Lower leg skin (tissue), 3 donors: ENCODE results near the gene EIF2S1.

Experiments
- POLR2A ChIP-seq, 2 donors: fragments of 450-650 bp; IDR thresholded peaks; one replicate each; pipeline ENCODE4 v1.6.1; 2016 to 2017; ENCODE audit warnings: antibody characterized with exemption in 2 of 2, mild to moderate bottlenecking in 1 of 2, moderate library complexity in 1 of 2
- TF ChIP-seq, protein P1 (sequence below), 3 donors: fragments of 450-650 bp; IDR thresholded peaks; one replicate each; pipeline ENCODE4 v1.5.1; 2016; ENCODE audit warnings: antibody characterized with exemption in 3 of 3, mild to moderate bottlenecking in 3 of 3, moderate library complexity in 2 of 3

DNA sequence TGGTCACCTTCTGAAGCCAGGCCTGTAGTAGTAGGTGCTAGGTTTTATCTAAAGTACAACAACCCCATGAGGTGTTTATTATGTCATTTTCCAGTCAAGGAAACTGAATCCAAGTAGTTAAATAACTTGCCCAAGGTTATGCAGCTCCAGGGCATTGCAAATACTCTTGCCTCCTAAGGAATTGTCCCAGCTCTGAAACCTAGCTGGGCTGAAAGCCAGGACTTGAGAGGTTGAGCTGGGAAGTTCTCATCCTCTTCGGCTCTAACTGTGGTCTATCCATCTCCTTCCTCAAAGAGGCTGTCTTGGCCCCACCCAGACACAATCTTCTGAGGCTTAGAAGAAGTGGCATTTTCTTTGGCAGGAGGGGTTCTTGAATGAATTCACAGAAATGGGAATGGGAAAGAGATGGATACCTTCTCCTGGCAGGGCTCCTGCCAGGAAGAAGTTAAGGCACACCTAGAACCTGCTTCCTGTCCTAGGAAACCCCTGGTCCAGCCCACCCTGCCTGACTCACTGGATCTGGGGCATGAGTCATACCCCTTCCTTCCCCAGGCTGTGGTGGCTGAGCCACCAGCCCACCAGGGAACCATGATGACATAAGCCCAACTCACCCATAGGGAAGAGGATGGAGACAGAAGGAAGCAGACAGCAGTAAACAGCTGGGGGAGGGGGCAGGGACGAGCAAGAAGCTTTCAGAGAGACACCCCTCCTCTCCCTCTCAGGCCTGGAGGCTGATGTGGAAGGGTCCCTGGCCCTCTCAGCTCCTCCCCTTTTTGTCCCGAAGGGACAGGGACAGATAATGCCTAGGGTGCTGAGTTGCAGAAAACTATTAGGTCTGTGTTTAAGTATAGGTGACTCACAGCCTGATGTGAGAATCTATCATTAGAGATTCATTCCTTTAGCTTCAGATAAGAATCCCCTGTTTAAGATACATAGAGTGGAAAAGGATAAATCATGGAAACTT is 54.0 kb downstream of the EIF2S1 start:
- TF ChIP-seq, protein P1, sequence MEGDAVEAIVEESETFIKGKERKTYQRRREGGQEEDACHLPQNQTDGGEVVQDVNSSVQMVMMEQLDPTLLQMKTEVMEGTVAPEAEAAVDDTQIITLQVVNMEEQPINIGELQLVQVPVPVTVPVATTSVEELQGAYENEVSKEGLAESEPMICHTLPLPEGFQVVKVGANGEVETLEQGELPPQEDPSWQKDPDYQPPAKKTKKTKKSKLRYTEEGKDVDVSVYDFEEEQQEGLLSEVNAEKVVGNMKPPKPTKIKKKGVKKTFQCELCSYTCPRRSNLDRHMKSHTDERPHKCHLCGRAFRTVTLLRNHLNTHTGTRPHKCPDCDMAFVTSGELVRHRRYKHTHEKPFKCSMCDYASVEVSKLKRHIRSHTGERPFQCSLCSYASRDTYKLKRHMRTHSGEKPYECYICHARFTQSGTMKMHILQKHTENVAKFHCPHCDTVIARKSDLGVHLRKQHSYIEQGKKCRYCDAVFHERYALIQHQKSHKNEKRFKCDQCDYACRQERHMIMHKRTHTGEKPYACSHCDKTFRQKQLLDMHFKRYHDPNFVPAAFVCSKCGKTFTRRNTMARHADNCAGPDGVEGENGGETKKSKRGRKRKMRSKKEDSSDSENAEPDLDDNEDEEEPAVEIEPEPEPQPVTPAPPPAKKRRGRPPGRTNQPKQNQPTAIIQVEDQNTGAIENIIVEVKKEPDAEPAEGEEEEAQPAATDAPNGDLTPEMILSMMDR (IDR thresholded peaks at IDR 0.05) = no peak
- TF ChIP-seq POLR2A (IDR thresholded peaks at IDR 0.05) = no peak
